CD1c-positive myeloid dendritic cell (primary cell): Measurements from ENCODE around the gene NRN1L.

Experiments
- DNase-seq: peaks from one replicate; pipeline ENCODE4 v3.0.0-alpha.2; 2016; ENCODE audit errors: extremely low spot score

NRN1L gene

GRCh38 chr16:67935402-67936123 lies 50.9 kb downstream of the NRN1L start:
- DNase-seq: peak; percentile 89
